ENCODE results near the gene NUP205.
A peak's percentile ranks its signal among the peaks of the same experiment; 100 is the strongest.

NUP205 gene

DNA sequence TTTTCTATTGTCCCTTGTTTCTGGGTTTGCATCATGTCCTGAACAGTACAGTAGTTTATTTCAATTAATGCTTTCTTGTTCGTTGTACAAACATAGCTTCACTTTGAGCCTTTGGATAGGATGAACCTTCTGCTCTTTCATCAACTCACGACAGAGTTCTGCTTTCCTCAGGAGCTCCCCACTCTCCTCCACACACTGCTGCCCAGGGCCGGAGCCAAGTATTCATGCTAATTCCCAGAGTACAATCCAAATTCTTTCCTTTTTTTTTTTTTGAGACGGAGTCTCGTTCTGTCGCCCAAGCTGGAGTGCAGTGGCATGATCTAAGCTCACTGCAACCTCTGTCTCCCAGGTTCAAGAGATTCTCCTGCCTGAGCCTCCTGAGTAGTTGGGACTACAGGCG lies 7.5 kb upstream of the NUP205 start:
- DNase-seq (ENCODE audit: low spot score): no peak

DNA sequence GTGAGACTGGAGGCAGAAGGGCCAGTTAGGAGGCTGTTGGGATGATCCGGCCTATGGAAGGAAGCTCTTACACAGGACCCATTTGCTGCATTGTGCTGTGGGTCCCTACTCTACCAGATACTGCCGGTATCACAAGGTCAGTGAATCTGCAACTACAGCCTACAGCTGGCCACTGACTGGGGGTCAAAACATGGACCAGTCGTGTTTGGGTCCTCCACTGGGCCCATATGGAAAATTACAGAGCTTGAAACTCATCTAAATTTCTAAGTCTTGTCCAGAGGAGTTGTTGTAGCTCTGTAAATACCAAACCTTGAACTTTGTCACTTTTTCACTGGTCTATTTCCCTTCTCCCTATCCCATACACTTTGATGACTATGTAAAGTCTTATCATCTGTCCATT lies 5.6 kb upstream of the NUP205 start:
- no peak for DNase-seq (ENCODE audit: low spot score)

DNA sequence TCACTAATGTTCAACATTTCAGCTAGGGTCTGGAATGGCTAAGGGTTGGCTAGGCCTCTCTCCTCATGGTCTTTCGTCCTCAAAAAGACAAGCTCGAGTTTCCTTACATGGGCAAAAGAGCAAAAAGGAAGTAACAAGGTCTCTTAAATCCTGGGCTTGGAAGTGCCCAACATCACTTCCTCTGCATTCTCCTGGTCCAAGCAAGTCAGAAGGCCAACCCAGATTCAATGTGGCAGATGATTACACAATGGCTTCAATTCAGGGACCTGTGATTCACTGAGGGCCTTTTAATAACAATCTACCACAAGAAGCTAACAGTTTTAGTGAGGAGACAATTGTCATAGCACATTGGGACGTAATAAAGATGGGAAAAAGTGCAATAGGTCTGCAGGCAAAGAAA lies 4.4 kb upstream of the NUP205 start:
- no peak for DNase-seq (ENCODE audit: low spot score)

DNA sequence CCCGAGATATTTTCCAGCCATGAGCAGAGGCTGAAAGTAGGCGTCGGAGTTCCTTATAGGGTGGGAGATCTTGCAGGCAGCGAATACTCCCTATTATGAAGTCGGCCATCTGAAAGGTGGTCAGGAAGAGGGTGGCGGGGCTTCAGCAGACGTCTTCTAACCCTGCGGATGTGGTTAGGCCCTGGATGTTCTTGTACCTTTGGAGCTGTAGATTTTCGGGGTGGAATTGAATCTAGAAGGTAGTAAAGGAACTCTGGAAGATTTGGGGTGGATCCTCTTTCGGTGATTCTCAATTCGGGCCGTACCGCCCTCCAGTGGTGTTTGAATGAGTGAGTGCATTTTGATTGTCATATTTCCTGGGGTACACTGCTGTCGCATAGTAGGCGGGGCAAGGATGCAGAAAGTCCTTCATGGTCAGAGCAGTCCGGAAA lies 635 bp downstream of the NUP205 start:
- peak; percentile 76 for DNase-seq (ENCODE audit: low spot score)

DNA sequence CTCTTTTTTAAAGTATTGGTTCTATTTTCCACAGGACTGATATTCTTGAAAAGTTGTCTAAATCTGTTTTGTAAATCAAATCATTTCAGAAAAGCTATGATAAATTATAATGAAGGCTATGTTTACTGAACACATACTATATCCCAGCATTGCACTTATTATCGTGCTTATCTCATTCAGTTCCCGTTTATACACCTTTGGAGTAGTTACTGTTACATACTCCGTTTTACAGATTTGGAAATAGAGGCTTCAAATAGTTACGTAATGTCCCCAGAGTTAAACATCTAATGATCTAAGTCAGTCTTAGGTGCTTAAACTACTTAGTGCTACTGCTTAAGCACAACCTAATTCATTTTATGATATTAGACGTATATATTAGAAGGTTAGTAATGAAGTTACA lies 1.2 kb downstream of the NUP205 start:
- no peak for DNase-seq (ENCODE audit: low spot score)

DNA sequence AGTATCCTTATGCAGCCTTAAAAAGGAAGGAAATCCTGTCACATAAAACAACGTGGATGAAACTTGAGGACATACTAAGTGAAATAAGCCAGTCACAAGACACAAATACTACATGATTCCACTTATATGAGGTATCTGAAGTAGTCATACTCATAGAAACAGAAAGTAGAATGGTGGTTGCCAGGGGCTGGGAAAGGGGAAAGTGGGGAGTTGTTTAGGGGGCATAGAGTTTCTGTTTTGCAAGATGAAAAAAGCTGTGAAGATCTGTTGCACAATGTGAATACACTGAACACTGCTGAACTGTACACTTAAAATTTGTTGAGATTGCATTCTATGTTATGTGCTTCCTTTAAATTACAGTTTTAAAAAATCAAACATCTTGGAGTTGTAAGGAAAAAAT lies 2.9 kb downstream of the NUP205 start:
- no peak for DNase-seq (ENCODE audit: low spot score)

DNA sequence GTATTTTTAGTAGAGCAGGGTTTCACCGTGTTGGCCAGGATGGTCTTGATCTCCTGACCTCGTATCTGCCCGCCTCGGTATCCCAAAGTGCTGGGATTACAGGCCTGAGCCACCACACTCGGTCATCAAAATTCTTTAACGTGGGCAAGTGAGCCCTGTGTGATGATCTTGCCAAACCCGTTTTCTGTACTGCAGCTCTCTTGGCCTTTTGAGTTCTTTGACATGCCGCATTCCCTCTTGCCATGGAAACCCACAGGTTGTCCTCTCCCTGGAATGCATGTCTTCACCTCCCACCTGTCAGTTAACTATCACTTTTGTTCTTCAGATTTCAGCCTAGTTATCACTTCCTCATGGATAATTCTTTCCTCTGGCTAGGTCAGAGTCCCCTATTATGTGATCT lies 5.0 kb downstream of the NUP205 start:
- DNase-seq (ENCODE audit: low spot score): no peak

DNA sequence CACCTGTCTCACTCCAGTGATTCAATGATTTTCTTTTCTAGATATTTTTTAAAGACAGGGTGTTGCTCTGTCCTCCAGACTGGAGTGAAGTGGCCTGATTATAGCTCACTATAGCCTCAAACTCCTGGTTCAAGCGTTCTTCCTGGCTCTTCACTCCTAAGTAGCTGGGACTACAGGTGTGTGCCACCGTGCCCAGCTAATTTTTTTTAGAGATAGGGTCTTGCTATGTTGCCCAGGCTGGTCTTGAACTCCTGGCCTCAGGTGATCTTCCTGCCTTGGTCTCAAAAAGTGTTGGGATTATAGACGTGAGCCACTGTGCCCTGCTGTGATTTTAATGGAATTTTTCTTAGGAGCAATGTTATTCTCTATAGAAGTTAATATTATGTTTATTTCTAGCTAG lies 14.1 kb downstream of the NUP205 start:
- DNase-seq (ENCODE audit: low spot score): no peak

DNA sequence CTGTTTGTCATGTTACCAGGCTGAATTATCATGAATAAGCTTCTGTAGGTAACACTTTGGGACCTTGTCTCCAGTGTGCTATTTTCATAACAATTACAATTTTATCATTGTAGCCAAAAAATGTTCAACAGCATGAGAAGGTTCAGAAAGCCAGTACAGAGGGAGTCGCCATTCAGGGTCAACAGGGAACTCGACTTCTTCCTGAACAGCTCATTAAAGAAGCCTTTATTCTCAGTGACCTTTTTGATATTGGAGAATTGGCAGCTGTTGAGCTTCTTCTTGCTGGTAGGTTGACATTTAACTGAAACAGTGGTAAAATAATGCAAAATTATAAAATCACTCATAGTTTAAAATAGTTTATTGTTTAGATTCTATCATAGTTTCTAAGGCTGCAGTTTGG lies 15.8 kb downstream of the NUP205 start:
- no peak for DNase-seq (ENCODE audit: low spot score)

DNA sequence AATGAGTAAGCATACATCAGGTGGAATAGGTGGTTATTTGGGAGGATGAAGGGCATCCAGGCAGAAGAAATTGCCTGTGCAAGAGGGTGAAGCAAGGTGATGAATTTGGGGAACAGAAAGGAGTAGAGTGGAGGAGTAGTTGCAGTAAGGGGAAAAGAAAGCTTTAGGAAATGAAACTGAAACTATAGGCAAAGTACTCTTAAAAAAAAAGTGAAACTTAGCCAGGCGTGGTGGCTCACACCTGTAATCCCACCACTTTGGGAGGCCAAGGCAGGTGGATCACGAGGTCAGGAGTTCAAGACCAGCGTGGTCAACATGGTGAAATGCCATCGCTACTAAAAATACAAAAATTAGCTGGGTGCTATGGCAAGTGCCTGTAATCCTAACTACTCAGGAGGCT lies 17.6 kb downstream of the NUP205 start:
- no peak for DNase-seq (ENCODE audit: low spot score)

DNA sequence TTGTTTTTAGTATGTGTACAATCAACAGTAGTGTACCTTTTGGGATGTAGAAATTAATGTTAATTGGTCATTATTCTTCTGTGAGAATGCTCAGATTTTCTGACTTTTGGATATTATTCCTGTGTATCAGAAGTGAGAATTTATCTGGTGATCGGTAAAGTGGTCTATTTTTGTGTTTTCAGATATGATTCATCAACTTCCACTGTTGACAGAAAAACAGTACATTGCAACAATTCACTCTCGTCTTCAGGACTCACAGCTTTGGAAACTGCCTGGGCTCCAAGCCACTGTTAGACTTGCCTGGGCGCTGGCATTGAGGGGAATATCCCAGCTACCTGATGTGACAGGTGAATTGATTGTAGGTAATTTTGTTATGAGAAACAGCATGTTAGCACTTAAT lies 20.9 kb downstream of the NUP205 start:
- no peak for DNase-seq (ENCODE audit: low spot score)

DNA sequence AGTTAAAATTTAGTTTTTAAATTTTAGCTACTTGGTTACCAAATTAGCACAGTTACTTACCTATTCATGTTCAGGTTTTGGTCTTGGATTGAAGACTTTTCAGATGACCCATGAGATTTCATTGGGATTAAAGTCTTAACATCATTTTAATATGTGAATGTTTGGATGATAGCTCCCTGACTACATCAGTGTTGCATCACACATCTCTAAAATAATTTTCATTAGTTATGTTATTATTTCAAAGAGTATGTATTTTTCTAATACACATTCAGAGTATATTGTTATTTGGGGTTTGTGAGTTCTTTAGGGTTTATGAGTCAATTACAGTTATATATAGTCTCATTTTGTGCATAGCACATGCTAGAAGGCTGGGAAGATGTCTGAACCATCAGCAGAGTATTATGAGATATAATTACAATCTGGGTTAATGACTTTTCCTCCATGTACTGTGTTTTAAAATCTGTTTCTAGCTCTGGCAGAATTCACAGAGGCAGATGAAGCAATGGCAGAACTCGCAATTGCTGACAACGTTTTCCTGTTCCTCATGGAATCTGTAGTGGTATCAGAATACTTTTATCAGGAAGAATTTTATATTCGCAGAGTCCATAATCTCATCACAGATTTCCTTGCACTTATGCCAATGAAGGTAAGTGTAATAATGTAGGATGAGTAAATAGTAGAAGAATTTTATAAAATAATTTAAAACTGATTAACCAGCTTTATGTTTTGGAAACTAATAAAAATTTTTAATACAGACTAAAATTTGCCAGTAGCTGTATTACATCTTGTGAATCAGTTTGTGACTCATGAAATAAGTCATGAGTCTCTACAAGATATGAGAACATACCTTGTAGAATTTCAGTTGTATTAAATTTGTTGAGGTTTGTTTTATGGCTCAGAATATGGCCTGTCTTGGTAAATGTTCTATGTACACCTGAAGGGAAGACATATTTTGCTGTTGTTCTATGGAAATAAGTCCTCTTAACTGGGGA lies 26.9 kb downstream of the NUP205 start:
- DNase-seq (ENCODE audit: low spot score): no peak

DNA sequence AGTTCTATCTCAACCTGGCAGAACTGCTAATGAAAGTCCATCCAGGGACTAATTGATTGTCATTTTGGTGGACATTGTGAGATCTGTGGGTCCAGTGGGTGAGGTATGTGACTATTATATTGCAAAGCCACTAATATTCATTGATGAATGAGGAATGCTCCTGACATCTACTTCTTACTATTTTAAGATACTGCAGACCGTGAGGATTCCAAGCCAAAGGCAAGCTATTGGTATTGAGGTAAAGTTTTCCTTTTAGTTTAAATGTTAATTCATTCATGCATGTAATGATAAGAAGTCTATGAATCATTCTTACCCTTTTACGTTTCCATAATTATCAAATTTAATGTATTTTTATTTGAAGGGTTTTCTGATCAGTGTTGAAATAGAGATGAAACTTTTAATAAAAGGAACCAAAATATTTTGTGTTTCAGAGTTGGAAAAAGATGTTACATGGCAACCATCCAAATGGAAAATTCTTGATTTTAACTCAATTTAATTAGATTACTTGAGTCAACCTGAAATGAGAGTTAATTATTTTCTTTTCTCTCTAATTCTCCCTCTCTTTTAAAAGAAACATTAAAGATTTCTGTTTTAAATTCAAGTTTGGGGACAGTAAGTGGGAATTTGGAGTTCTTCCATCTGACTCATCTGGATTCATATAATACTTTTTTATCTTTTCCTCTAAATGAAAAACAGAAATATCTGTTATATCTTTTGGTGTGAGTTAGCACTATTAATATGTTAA lies 39.6 kb downstream of the NUP205 start:
- no peak for DNase-seq (ENCODE audit: low spot score)

DNA sequence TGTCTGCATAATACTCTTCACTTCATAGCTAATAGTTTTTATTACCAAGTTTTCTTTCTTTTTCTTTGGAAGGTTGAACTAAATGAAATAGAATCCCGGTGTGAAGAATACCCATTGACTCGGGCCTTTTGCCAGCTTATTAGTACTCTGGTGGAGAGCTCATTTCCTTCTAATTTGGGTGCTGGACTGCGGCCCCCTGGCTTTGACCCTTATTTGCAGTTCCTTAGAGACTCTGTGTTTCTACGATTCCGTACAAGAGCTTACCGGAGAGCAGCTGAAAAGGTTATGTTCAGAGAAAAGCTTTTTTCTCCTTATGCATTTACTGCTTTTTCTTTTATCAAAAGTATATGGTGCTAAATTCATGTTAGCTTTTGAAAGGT lies 40.2 kb downstream of the NUP205 start:
- no peak for DNase-seq (ENCODE audit: low spot score)

DNA sequence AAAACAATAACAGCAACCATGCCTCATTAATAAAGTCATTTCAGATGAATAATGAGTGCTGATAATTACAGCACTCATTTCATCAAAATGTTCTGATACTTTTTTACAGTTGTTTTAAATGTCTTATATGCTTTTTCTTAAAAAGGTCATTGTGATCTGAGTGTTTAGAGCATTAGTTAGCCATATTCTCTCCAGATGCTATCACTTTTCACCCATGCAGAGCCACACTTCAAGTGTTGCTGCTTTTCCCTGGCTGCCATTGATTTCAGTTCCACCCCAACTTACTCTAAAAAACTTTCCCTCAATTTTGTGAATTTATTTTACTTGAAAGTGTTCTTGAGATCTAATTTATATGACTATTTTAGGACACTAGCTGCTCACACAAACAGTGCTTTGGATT lies 41.8 kb downstream of the NUP205 start:
- no peak for DNase-seq (ENCODE audit: low spot score)

DNA sequence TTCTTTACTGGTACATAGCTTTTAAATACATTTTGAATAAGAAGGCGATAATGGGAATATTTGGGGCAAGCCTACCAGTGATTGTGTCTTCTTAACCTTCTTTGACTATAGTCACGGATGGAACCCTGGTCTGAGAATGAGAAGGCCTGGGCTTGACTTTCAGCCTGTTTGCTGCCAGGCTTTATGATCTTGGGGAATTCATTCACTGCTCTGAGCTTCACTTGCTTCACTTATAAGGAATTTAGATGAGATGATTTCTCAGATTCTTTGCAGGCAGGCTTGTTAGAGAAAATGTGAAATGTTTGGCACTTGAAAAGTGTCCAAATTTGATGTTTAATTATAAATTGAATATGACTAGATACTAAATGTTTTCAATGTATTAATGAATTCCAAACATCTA lies 42.5 kb downstream of the NUP205 start:
- no peak for DNase-seq (ENCODE audit: low spot score)

DNA sequence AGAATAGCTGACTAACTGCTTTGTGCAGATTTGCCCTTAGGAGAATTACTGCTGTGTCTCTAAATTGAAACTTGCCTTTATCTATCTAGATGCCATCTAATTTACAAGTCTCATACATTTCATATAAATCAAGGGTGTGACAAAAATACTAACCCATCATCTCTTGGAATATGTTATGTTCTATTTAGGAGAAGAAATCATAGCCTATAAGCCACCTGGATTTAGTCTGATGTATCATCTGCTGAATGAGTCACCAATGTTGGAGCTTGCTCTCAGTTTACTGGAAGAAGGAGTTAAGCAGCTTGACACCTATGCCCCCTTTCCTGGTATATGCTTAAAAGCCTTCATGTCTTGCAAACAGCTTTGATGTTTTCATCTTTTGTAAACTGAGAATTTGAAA lies 43.5 kb downstream of the NUP205 start:
- no peak for DNase-seq (ENCODE audit: low spot score)

DNA sequence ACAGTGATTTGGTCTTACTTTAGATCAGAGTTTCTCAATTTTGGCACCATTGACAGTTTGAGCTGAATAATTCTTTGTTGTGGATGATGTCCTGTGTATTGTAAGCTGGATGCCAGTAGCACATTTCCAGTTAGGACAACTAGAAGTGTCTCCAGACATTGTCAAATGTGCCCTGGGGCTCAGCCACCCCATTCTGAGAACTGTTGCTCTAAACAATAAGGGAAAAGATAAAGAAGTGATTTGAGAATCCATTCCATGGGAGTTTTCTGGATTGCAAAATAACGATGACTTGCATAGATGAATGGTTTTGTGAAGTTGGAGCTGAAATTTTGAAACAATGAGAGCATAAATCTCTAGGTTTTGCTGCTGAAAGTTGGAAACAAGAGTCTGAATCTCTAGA lies 44.6 kb downstream of the NUP205 start:
- no peak for DNase-seq (ENCODE audit: low spot score)

DNA sequence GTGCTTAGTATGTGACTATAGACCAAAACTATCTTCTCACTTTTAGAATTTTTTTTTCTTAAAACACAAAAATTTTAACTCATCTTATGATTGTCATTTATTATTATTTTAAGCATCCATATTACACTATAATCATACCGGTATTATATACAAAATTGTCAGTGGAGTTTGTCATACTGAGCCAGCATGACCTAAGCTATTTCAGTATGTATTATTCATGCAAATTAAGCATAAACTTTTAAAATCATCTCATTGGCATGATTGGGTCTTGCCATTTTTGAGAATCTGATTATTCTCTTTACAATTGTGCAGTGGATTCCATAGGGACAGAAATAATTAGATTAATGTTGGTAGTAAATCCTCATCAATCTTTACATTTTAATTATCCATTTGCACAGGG lies 58.4 kb downstream of the NUP205 start:
- DNase-seq (ENCODE audit: low spot score): no peak

DNA sequence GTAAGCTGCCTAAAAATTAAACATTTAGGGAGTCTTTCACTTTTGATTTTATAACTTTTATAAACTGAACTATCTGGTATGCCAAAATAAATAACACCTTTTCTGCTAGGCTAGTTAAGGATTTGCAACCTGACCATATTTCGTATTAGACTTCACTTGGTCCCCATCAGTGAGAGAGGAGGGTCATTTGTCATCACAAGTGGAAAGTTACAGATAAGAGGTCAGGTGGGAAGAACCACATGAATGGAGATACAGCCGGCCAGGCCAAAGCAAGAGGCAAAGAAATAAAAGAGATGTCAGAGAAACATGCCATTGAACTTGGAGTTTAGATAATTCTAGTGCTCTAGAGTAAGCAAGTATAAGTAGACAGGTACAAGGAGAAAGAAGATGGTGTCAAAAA lies 60.1 kb downstream of the NUP205 start:
- DNase-seq (ENCODE audit: low spot score): no peak

DNA sequence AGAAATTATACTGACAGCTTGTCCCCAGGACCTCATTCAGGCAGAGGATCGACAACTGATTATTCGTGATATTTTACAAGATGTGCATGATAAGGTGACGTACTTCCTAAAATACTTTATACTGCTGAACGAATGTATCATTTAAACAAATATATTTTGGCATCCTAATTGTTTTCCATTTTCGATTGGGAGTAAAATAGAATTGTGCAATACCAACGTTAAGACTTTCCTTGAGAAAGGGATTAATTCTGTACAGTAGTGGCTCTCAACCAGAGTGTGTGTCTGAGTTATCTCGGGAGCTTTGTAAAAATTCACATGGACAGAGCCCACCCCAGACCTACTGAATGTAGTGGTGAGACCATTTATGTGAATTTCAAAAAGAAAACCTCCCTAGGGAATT lies 60.8 kb downstream of the NUP205 start:
- no peak for DNase-seq (ENCODE audit: low spot score)

DNA sequence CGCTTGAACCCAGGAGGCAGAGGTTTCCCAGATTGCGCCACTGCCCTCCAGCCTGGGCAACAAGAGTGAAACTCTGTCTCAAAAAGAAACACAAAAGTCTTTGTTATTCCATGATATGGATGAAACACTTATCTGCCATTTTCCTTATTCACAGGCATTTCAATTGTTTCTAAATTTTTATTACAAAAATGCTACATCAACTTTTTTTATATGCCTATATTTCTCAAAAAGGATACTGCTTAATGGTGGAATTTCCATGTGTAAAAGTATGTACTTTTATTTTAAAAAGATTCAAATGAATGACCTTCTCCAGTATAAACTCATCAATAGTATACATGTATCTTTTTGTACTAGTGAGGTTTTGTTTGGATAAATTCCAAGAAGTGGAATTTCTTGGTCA lies 62.7 kb downstream of the NUP205 start:
- no peak for DNase-seq (ENCODE audit: low spot score)
